Kidney tubule cell (primary cell): ENCODE measurements around the gene TAF3.
"Not testable (repeated sequence)": the region's sequence is repeated elsewhere in the genome, so short reads cannot be mapped to it uniquely, and the experiment has no call there.

ENCODE experiments used
- DNase-seq: peaks from one replicate; pipeline ENCODE4 v3.0.0-alpha.2; 2018; ENCODE audit warnings: low spot score

Gene TAF3

DNA sequence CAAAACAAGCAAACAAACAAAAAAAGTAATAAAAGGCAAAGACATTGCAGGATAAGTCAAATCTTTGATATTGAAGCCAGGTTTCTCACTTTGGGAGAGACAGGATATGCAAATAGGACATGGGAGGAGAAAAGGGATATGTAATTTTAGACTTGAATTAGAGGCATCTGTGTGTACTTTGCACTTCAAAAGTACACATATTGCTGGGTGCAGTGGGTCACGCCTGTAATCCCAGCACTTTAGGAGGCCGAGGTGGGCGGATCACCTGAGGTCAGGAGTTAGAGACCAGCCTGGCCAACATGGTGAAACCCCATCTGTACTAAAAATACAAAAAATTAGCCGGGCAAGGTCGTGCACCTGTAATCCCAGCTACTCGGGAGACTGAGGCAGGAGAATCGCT lies 6.6 kb upstream of the TAF3 start:
- DNase-seq = not testable (repeated sequence)

DNA sequence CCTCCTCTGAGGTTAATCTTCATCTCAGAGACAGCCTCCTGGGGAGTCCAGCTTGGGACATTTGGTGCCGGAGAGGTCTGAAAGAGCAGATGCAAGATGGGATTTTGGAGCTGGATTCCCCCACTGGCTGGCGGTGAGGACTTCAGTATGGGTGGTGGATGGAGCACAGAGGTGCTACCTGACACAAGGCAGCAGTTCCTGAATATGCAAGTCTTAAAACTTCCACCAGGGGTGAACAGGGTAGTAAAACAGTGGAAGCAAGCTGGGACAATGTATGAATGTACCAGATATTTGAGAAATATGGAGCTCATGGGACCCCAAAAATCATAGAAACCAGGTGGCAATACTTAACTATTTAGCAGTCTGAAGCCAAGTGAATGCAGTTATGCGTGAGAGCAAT lies 4.8 kb upstream of the TAF3 start:
- DNase-seq = no peak

DNA sequence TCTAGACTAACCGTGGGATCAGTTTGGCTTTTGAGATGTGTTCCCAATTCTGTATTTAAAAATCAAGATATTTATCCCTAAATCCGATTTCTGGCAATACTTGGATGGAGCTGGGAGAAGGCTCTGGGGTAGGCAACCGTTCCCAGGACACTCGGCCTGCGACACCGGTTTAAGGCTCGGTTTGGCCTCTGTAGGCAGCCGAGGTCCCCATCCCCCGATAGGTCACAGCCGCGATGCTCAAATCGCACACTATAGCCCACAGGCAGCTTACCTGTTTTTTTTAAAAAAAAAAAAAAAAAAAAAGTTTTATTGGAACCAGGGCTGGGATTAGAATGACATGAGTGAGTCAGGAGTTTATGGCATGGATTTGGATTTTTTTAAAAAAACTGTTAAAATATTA lies 729 bp upstream of the TAF3 start:
- DNase-seq = no peak

DNA sequence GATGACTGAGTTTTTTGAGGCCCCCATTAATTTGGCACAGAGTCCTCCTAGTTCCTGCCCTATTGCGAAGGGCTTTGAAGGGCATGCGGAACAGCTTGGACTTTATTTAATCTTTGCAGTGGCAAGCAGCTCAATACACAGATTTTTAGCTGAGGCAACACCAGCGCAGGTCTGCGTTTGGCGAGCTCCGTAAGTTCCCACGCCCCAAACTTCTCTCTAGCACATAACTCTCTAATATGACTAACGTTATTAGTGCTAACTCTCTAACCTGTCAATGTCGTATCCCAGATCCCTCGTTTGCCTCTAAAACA lies 366 bp upstream of the TAF3 start:
- no peak for DNase-seq

DNA sequence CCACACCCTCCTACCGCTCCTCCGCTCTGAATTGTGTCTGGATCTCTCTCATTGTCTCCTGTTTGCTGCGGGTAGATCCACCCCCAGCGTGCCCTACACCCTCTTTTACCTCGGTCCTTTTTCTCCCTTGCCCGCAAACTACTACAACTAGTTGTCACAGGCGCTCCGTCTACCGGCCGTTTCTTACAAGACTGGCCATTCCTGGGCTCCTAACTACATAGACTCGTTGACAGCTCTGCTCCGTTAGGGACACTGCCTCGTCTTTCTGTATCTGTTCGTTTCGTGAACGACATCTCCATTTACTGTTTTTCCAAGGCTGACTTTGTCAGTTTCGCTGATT lies 786 bp downstream of the TAF3 start:
- peak; percentile 53 for DNase-seq

DNA sequence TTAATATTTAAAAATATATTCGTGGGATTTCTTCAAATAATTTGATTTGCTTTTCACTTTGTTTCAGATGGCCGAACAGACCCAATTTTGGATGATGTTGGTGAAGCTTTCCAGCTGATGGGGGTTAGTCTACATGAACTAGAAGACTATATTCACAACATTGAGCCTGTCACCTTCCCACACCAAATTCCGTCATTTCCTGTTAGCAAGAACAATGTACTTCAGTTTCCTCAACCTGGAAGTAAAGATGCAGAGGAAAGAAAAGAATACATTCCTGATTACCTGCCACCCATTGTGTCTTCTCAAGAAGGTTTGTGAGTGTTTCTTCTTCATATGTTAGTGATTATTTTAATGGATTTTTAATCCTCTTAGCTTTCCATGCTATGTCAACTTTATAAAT lies 5.9 kb downstream of the TAF3 start:
- DNase-seq = no peak

DNA sequence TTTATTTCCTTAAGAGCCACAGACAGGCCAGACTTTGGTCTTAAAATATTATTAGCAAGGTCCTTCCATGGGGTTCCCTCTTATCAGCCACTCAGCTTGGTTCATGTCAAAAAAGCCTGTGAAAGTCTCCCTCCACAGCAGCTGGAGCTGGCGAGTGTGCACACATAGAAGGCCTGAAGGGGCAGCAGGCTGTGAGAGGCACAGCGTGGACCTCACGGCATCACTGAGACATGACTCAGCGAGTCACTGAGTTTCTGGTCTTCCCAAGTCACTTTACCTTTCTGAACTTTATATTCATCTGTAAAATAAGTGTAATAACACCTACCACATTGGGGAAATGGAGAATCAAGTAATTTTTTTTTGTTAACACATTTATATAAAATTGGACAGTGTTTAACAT lies 8.7 kb downstream of the TAF3 start:
- DNase-seq = peak; percentile 63

DNA sequence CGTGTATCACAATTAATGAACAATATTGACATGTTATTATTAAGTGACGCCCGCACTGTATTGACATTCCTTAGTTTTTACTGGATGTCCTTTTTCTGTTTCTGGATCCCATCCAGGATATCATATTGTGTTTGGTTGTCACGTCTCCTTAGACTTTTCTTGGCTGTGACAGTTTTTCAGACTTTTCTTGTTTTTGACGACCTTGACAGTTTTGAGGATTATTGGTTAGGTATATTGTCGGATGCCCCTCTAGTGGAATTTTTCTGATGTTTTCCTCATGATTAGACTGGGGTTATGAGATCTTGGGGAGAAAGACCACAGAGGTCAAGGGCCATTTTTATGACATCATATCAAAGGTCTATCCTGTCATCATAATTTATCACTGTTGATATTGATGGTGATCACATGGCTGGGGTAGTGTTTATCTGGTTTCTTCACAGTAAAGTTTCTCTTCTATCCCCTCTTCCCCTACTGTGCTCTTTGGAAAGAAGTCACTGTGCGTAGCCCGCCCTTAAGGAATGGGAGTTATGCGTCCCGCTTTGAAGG lies 11.1 kb downstream of the TAF3 start:
- DNase-seq = no peak

DNA sequence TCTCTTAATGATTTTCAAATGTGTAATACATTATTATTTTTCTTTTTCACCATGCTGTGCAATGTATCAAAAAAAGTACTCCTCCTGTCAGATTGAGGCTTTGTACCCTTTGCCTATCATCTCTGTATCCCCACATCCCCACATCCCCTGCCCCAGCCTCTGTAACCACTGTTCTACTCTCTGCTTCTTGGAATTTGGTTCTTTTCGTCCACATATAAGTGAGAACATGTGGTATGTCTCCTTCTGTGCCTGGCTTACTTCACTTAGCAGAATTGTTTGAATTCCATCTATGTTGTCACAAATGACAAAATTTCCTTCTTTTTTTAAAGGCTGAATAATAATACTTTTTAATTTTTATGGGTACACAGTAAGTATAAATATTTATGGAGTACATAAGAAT lies 13.8 kb downstream of the TAF3 start:
- DNase-seq = no peak

DNA sequence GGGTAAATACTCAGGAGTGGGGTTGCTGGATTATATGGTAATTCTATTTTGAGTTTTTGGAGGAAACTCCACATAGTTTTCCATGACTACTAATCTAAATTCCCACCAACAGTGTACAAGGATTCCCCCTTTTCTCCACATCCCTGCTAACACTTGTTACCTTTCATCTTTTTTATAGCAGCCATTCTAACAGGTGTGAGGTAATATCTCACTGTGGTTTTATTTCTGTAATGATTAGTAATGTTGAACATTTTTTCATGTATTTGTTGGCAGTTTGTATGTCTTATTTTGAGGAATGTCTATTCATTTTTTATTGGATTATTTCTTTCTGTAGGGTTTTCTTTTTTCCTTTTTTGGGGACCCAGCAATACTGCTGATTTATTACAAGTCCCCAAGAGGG lies 14.9 kb downstream of the TAF3 start:
- no peak for DNase-seq

DNA sequence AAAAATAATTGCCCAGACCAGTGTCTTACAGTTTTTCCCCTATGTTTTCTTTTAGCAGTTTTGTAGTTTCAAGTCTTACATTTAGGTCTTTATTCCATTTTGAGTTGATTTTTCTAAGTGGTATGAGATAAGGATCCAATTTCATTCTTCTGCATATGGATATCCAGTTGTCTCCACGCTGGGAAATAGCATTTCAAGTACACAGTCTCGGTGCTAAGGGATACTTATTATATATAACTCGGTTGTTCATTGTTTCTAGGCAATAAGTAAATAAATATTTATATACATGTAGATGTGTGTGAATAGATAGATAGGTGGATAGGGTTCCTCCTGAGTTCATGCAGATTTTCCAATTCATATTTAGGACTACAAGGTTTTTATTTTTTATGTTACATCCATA lies 16.0 kb downstream of the TAF3 start:
- no peak for DNase-seq

DNA sequence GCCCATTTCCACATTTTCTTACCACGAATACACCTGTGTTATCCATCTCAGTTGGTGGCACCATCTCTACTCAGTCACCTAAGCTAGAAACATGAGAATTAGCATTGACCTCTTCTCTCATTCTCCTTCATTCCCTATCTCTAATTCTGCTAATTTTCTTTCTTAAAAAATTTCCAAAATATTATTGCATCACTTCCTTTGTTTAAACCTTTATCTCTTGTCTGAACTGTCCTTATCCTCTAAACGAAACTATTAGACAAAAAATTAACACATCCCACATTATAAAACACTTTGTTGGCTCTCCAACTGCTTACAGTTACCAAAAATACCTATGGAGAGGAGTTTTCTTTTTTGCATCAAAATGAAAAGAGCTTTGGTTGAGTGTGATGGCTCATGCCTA lies 18.3 kb downstream of the TAF3 start:
- DNase-seq = no peak

DNA sequence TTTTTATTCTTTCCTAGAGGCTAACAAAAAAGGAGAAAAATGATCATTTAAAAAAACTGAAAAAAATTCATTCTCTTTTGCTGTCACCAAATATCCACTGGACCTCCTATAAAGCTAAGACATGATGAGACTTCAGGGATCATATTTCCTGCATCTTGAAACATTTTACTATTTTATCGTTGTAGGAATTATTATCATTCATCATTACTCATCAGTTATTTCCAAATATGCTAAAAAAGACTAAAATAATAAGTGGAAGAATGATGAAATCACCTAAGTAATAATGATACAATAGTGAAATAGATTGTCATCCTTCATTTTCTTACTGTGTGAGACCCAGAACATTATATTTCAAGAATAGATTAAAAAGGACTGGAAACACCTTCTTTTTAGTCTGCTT lies 28.3 kb downstream of the TAF3 start:
- no peak for DNase-seq

DNA sequence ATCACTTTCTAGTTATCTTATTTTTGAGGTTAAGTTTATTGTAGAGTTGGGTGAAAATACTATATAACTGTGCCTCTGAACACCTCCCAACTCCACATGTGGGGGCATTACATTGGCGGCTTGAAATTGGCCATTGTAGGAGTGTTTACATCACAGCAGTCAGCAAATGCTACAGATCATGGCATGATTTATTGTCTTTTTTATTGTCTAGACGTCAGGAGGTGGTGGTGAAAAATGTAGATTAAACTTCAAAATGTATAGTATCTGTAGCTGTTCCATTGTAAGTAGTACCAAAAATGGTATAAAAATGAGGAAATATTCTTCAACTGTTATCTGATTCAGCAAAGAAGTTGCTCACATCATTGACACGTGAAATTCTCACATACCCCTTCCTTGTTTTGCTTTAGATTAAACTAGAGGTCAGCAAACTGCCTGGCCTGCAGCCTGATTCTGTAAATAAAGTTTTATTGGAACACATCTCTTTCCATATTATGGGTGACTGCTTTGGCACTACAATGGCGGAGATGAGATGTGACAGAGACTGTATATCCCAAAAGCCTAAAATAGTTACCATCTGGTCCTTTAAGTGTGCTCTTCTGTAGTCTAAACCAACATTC lies 35.0 kb downstream of the TAF3 start:
- no peak for DNase-seq

DNA sequence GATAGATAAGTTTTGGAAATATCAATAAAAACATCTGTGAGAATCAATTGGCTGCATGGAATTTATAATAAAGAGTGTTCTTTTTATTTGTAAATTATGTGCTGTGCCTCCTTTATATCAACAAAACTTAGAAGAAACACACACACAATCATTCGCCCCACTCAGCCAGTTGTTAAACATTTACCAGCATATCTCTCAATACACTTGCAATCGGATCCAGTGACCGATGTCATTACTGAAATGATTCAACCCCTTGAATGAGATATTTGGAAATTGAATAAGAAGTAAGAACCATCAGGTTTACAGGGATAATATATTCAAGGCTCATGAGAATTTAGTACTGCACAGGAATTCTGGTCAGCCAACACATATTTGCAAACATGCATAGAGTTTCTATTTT lies 35.6 kb downstream of the TAF3 start:
- DNase-seq = peak; percentile 47

DNA sequence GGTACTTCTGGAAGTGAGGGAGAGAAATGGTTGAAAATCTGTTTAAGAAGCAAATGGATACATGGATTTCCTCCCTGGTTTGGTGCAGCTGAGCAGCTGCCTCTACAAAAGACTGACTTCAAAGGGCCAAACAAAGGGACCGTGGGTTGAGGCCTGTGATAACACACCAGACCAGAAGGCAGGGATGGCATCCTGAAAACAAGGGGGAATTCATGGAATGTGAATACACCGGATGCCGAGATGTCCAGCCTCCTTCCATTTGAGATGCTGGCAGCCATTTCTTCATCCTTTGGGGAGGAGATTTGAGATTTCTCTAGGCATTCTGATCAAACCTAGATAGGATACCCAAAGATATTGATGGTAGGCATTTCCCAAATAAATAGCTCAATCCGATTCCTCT lies 36.9 kb downstream of the TAF3 start:
- no peak for DNase-seq

DNA sequence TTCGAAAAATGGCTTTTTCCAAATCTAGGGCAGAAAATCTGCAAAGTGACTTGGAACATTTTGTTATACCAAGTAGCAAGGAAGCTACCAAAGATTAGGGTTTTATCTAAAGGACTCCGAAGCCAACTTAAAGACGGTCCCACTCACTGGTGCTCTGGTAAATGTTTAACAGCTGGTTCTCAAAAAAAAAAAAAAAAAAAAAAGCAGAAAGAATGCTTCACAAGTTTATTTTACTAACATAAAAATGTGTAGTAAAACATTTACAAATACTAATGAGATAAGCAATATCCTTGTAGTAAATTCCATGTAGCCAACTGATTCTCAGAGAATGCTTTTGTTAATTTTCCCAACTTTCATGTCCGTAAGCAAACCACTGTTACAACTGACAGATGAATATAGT lies 38.4 kb downstream of the TAF3 start:
- DNase-seq = peak; percentile 30

DNA sequence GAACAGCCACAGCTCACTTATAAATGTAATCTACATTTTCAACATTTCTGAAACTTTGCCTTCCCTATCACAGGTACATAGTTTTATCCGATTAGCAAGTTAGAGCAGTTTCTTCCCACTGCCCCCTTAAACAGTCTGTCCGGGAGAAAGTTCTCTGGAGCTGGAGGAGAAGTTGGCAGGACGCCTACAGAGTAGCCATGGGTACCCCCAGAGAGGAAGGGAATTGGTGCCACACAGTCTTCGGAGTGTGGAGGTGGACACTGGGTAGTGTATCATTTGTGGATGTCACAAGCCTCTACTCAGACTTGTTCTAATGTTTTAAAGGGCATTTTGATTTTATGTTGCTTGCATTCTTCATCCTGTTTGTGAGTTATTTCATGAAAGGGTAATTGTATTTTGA lies 39.0 kb downstream of the TAF3 start:
- peak; percentile 3 for DNase-seq

DNA sequence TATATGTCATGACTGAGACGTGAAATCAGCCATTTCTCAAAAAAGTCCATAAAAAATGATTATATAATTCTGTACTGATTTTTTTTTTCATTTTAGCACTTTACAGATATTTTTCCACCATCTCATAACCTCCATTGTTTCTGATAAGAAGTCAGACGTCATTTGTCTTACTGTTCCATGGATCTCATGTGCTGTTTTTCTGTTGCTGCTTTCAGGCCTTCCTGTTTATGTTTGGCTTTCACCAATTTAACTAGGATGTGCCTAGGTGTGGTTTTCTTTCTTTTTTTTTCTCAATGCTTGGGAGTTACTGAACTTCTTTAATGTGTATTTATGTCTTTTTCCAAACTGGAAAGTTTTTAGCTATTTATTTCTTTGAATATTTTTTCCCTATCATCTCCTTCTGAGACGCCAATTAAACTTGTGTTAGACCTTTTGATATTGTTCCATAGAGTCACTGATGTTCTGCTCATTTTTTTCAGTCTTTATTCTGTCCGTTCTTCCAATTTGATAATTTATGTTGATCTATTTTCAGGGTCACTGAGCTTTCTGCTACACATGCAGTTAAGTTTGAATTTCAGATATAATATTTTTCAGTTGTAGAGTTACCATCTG lies 43.3 kb downstream of the TAF3 start:
- no peak for DNase-seq

DNA sequence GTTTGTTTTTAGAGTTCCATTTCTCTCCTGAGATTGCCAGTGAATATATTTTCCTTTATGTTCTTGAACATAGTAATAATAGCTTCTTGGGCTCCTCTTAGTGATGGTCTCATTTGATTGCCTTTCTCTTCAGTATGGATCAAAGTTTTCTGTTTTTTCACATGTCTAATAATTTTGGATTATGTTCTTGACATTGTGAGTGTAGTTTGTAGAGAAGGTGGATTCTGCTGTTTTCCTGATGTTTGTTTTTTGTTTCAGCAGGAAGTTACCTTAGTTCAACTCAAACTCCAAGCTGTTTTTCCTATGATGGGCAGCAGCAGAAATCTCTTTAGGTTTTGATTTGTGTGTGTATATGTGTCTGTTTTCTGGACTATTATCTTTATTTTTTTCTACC lies 43.8 kb downstream of the TAF3 start:
- DNase-seq = no peak

DNA sequence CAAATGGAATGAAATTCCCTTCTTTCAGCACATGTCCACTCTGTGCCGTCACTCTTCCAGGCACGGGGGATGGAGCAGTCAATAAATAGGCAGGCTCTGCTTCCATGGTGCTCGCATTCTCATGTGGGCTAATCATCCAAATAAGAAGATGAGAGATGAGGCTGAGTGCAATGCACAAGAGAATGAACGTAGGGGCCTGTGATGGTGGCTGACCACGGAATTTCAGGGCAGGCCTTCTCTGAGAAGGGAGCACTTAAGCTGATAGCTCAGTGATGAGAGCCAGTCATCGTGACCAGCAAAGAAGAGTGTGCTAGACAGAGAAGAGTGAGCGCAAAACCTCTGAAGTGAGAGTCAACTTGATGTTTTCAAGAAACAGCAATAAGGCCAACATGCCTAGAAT lies 47.9 kb downstream of the TAF3 start:
- DNase-seq = no peak

DNA sequence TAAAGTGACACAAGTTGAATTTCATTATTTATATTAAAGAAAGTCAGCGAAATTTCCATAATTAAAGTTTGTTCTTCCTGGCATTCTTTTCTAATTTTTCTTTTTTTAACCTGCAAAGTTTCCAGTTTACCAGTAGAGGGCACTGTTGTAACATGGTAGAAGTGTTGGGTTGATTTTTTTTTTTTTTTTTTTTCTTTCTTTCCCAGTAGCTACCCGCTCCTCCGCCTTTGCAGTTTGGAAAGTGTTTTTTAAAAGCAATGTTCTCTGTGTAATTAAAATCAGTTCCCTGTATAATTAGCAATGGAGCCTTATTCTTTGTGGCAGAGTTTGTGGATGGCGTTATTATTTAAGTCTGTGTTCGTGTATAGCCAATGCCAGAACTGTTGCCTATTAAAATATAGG lies 53.7 kb downstream of the TAF3 start:
- peak; percentile 29 for DNase-seq

DNA sequence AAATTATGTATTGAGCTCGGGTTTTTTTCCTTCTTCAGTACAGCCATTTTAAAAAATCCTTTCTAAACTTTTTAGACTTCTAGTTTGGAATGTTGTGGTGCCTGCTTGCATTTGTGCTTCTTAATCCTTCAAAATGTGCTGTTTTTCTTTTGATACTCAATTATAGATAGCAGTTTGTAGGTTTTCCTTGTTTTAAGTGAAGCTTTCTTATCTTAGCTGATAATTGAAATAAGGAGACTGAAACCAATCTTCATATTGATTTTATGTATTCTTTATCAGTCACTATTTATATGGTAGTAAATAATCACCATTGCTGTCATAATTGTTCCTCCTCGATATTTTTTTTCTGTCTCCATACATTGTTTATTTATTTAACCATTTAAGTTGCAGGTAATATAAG lies 56.6 kb downstream of the TAF3 start:
- DNase-seq = no peak

DNA sequence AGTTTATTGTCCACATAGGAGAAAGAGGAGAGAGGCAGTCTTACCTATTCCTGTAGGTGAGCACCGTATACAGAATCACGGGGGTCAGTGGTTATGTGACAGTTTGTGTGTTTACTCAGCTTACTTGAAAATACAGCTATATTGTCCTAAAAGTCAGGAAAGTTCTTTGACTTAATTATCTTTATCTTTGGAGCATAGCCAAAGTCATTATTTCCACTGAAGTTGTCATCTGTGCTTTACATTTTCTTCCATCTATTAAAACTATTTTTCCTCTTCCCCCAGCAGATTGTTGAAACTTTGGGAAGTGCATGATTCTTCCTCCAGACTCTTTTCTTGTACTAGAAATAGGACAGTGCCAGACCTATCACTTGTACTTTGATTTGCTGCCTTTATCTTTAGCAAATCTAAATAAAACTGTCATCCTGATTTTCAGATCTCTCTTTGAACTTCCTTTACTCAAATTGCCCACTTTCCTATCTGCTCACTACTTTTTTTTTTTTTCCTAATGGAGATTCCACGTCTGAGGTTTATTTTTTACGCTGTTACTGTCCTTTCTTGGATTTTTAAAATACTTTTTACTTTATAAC lies 58.3 kb downstream of the TAF3 start:
- DNase-seq = no peak
